Vagina (tissue), 2 donors: ENCODE measurements around the gene TTC28.

ENCODE experiments used
- CTCF ChIP-seq, 3 experiments: fragments of 450-650 bp in 2 of 3; fragments of 200-600 bp in 1 of 3; sonication (generic) in 1 of 3; IDR thresholded peaks; one replicate each; pipeline ENCODE4 v1.5.1; 2017 to 2019; ENCODE audit warnings: antibody characterized with exemption in 3 of 3, mild to moderate bottlenecking in 2 of 3, moderate library complexity in 2 of 3
- POLR2A ChIP-seq, 2 donors: fragments of 450-650 bp; IDR thresholded peaks; one replicate each; pipeline ENCODE4 v1.6.1; 2017; ENCODE audit warnings: antibody characterized with exemption in 2 of 2, mild to moderate bottlenecking in 2 of 2, moderate library complexity in 2 of 2

- no peak for TF ChIP-seq POLR2A (IDR thresholded peaks at IDR 0.05)
- no peak for TF ChIP-seq CTCF (IDR thresholded peaks at IDR 0.05)
Observed at GRCh38 chr22:28607795-28608194, 71.8 kb downstream of the TTC28 start.
